CD4-positive, alpha-beta T cell treated with Interferon alpha-2 for 1 hour (primary cell): ENCODE data around the gene ARHGAP6.
"Not testable (repeated sequence)": the region's sequence is repeated elsewhere in the genome, so short reads cannot be mapped to it uniquely, and the experiment has no call there.

Experiments
- DNase-seq, 2 donors: peaks; one replicate each; pipeline ENCODE4 v3.0.0-alpha.2; 2020 to 2022

ARHGAP6 gene

GRCh38 chrX:11273544-11273943 is 392.2 kb downstream of the ARHGAP6 start:
- DNase-seq = no peak

- DNase-seq = no peak
Observed at GRCh38 chrX:11272863-11273262, 392.9 kb downstream of the ARHGAP6 start.

GRCh38 chrX:11272290-11272689 is 393.4 kb downstream of the ARHGAP6 start:
- no peak for DNase-seq

- no peak for DNase-seq
Observed at GRCh38 chrX:11269996-11270395, 395.7 kb downstream of the ARHGAP6 start.

- DNase-seq = no peak
Observed at GRCh38 chrX:11269006-11269405, 396.7 kb downstream of the ARHGAP6 start.

GRCh38 chrX:11267425-11267824 is 398.3 kb downstream of the ARHGAP6 start:
- DNase-seq = no peak

- no peak for DNase-seq
Observed at GRCh38 chrX:11266573-11267003, 399.1 kb downstream of the ARHGAP6 start.

- DNase-seq = no peak
Observed at GRCh38 chrX:11265352-11265751, 400.4 kb downstream of the ARHGAP6 start.

GRCh38 chrX:11264925-11265324 is 400.8 kb downstream of the ARHGAP6 start:
- no peak for DNase-seq

GRCh38 chrX:11261260-11261659 is 404.5 kb downstream of the ARHGAP6 start:
- DNase-seq = no peak

GRCh38 chrX:11259437-11259836 is 406.3 kb downstream of the ARHGAP6 start:
- no peak for DNase-seq

- DNase-seq = no peak
Observed at GRCh38 chrX:11257711-11258110, 408.0 kb downstream of the ARHGAP6 start.

GRCh38 chrX:11257290-11257689 is 408.4 kb downstream of the ARHGAP6 start:
- DNase-seq = no peak

GRCh38 chrX:11254417-11255109 is 411.2 kb downstream of the ARHGAP6 start:
- DNase-seq = no peak

- DNase-seq = no peak
Observed at GRCh38 chrX:11244636-11245035, 421.1 kb downstream of the ARHGAP6 start.

GRCh38 chrX:11242704-11243103 is 423.0 kb downstream of the ARHGAP6 start:
- DNase-seq = no peak

GRCh38 chrX:11241720-11242119 is 424.0 kb downstream of the ARHGAP6 start:
- DNase-seq = no peak

- no peak for DNase-seq
Observed at GRCh38 chrX:11239230-11239629, 426.5 kb downstream of the ARHGAP6 start.

- DNase-seq = not testable (repeated sequence)
Observed at GRCh38 chrX:11235377-11235776, 430.3 kb downstream of the ARHGAP6 start.

- no peak for DNase-seq
Observed at GRCh38 chrX:11215191-11215921, 450.4 kb downstream of the ARHGAP6 start.

- DNase-seq = no peak
Observed at GRCh38 chrX:11214346-11215190, 451.2 kb downstream of the ARHGAP6 start.

GRCh38 chrX:11212741-11213140 is 453.0 kb downstream of the ARHGAP6 start:
- no peak for DNase-seq

GRCh38 chrX:11210415-11210801 is 455.3 kb downstream of the ARHGAP6 start:
- no peak for DNase-seq
